Mucosa of rectum (tissue), 2 donors: ENCODE measurements around the gene NALCN.

Experiments
- H3K27ac ChIP-seq, 2 donors: one replicate each; pipeline ENCODE4 v1.7.0; 2013; ENCODE audit warnings: inconsistent platforms in 2 of 2, low read depth in 2 of 2, low read length in 2 of 2
- H3K27me3 ChIP-seq, 2 donors: one replicate each; pipeline ENCODE4 v1.7.0; 2013; ENCODE audit warnings: low read length in 2 of 2; ENCODE audit not compliant: control insufficient read depth in 2 of 2, insufficient read depth in 2 of 2
- H3K36me3 ChIP-seq, 2 donors: one replicate each; pipeline ENCODE4 v1.7.0; 2013; ENCODE audit warnings: low read length in 2 of 2; ENCODE audit not compliant: control insufficient read depth in 2 of 2, insufficient read depth in 2 of 2
- H3K4me1 ChIP-seq, 2 donors: one replicate each; pipeline ENCODE4 v1.7.0; 2013; ENCODE audit warnings: low read length in 2 of 2, mild to moderate bottlenecking in 1 of 2; ENCODE audit not compliant: control insufficient read depth in 2 of 2, insufficient read depth in 2 of 2
- H3K4me3 ChIP-seq, 2 donors: one replicate each; pipeline ENCODE4 v1.7.0; 2013; ENCODE audit warnings: low read length in 2 of 2
- H3K9ac ChIP-seq, 2 donors: one replicate each; pipeline ENCODE4 v1.7.0; 2013; ENCODE audit warnings: low read length in 2 of 2, low read depth in 1 of 2, mild to moderate bottlenecking in 1 of 2
- H3K9me3 ChIP-seq, 2 donors: one replicate each; pipeline ENCODE4 v1.7.0; 2013; ENCODE audit warnings: low read length in 2 of 2; ENCODE audit not compliant: control insufficient read depth in 2 of 2
- donor health status: healthy.
- donor health status: Normal muscosa, but diverticular disease.

The NALCN gene

DNA sequence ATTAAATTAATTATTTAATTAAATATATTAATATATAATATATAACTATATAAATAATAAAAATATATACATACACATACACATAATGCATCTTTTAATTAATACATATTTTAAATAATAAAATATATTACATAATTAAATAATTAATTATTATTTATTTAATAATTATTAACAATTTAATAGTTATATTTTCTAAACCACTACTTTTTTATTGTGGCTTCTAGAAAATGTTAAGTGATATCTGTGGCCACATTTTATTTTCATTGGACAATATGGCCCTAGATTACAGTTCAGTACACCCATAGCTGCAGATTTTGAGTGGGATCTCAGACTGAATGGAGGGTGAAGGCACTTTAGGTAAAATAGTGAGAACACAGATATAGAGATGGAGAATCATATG, 335.7 kb downstream of the NALCN start:
- Histone ChIP-seq H3K27me3 (no peaks in the 10 kb centered on the region), H3K9ac (no peak overlapping the region), H3K4me3 (no peak overlapping the region), H3K9me3 (no peaks in the 10 kb centered on the region), H3K4me1 (no peaks in the 10 kb centered on the region), H3K36me3 (no peaks in the 10 kb centered on the region), H3K27ac (no peak overlapping the region)

DNA sequence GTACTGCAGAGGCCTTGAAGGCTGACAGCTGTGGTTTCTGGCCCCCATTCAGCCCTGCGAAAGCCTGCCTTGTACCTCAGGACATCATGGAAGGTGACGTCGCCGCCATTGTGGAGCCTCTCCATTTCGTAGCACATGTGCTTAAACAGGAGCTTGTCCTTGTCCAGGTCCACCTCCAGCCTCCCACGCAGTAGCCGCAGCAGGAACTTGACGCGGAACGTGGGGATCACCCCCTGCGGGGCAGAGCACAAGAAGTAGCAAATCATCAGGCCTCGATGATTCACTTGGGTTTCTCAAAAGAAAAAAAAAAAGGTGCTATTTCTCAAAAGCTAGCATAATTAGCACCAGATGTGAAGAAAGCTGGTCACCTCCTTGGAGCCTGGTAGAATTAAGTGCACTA, 351.0 kb downstream of the NALCN start:
- Histone ChIP-seq H3K27me3 (no peaks in the 10 kb centered on the region), H3K4me3 (no peak overlapping the region), H3K36me3 (no peaks in the 10 kb centered on the region), H3K4me1 (no peaks in the 10 kb centered on the region), H3K9ac (no peak overlapping the region), H3K9me3 (no peaks in the 10 kb centered on the region), H3K27ac (no peak overlapping the region)

DNA sequence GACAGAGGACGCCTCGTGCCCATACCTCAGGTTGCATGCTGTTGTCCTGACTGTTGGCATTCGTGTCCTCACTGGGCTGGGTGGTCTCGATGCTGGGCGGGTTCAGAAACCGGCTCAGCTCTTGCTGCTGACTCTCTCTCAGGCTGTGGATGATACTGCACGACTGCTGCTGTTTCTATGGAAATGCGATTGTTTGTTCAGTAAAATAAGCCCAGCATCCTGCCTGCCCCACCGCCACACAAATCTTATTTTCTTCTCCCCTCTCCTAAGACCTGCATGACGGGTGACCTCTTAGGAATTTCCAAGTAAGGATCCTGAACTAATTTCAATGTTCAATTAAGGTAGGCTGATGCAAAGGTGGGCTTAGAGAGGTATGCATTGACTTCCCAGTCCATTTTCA, 356.5 kb downstream of the NALCN start:
- no peaks in the 10 kb centered on the region for H3K9me3 ChIP-seq
- no peaks in the 10 kb centered on the region for H3K36me3 ChIP-seq
- H3K4me3 ChIP-seq = no peak overlapping the region

DNA sequence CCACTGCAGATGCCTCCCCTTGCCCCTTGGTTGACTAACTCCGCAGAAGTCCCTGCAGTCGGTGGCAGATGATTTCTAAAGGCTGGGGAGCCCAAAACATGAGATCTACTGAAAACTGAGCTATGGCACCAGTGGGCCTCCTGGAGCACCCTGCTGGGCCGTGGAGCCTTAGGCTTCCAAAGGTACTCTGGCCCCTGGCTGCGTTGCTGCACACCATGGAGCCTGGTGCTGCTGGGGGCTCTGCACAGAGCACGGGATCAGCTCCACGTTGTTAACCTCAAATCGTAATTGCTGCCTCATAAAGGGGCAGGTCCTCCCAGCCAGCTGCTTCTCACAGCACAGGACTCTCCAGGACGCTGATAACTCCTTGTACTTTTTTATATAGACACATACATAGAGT, 357.5 kb downstream of the NALCN start:
- H3K4me1 ChIP-seq = no peaks in the 10 kb centered on the region
- H3K4me3 ChIP-seq = no peak overlapping the region
- H3K27me3 ChIP-seq = no peaks in the 10 kb centered on the region

More for the DNA sequence above, 356.5 kb downstream of the NALCN start:
- Histone ChIP-seq H3K9ac (no peak overlapping the region), H3K27me3 (no peaks in the 10 kb centered on the region), H3K4me1 (no peaks in the 10 kb centered on the region), H3K27ac (no peak overlapping the region)

DNA sequence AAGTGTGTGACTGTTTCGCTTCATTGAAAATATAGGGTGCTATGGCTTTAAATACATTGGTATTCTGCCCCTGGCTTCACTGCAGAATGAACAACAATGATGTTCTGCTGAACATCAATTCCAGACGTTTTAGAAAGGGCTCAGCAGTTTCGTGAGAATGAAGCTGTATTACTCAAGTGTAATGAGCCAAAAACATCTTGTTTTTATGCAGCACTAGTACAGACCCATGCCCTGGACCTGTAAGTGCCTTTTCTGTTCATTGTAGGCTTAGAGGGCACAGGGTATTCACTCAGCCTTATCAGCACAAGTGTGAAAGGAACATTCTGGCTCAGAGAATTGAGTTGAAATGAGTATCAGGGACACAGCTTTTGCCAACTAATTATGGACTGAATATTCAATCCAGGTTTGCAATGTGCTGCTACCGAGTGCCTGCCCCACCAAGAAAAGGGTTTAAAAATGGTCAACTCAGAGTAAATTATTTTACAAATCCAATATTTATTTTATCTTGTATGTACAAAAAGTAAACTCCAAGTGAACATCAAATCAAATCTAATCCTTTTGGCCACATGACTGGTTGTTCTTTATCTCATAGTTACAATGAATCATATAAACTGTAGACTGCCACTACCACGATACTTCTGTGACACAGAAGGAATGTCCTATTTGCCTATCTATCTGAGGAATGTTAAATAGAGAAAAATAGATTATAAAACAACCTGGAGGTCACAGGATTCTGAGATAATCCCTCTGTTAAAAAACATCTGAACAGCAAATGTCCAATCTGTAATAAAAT, 362.8 kb downstream of the NALCN start:
- Histone ChIP-seq H3K9ac (no peak overlapping the region), H3K4me3 (no peak overlapping the region), H3K9me3 (no peaks in the 10 kb centered on the region), H3K27me3 (no peaks in the 10 kb centered on the region), H3K4me1 (no peaks in the 10 kb centered on the region), H3K27ac (no peak overlapping the region), H3K36me3 (no peaks in the 10 kb centered on the region)

More for the DNA sequence above, 357.5 kb downstream of the NALCN start:
- H3K36me3 ChIP-seq = no peaks in the 10 kb centered on the region
- H3K27ac ChIP-seq = no peak overlapping the region
- H3K9ac ChIP-seq = no peak overlapping the region
- H3K9me3 ChIP-seq = no peaks in the 10 kb centered on the region

DNA sequence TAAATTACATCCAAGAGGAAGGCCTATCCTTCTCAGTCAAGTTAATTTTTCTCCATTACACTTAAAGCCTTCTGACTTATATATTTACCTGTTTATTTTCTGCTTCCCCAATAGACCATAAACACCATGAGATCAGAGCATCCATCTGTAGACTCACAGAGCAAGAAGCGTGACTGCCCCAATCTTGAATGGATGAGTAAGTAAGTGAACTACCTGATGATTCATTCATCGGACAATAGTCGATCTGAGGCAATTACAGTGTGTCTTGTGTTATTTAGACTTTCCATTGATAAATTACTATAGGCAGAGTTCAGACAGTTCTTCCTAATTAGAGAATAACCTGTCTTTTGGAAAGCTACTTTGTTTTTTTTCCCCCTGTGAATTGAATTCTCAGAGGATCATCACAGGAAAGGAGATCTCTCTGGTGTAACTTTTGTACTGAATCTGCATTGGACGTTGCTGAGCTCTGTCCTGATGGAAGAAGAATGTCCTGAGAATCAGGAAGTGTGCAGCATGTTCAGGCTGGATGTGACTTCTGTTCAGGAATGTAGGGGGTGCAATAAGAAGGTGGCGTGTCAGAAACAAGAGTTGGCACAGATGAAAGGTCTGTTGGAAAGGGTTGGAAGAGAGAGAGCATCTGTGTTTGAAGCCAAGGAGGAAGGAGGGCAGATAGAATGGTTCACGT, 367.0 kb downstream of the NALCN start:
- Histone ChIP-seq H3K4me1 (no peaks in the 10 kb centered on the region), H3K9me3 (no peaks in the 10 kb centered on the region), H3K9ac (no peak overlapping the region), H3K36me3 (no peaks in the 10 kb centered on the region), H3K27ac (no peak overlapping the region), H3K4me3 (no peak overlapping the region), H3K27me3 (no peaks in the 10 kb centered on the region)

DNA sequence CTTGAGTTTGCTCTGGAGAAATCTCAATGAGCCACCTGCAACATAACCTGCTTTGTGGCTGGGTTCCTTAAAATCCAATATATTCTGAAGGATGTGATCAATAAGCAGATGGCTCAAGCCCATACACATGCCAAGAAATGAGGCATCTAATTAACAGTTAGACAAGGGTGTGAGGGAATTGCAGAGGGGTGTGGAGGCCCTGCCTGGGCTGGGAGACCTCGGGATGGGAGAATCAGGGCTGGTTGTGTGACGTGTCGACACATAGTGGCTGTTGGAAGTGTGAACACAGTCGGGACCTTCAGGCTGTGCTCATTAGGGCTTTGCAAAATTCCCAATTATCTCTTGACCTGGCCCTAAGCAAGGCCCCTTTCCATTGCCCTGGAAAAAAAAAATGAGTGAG, 379.8 kb downstream of the NALCN start:
- Histone ChIP-seq H3K9me3 (no peaks in the 10 kb centered on the region), H3K4me3 (no peak overlapping the region), H3K27me3 (no peaks in the 10 kb centered on the region), H3K9ac (no peak overlapping the region), H3K4me1 (no peaks in the 10 kb centered on the region), H3K27ac (no peak overlapping the region), H3K36me3 (no peaks in the 10 kb centered on the region)

DNA sequence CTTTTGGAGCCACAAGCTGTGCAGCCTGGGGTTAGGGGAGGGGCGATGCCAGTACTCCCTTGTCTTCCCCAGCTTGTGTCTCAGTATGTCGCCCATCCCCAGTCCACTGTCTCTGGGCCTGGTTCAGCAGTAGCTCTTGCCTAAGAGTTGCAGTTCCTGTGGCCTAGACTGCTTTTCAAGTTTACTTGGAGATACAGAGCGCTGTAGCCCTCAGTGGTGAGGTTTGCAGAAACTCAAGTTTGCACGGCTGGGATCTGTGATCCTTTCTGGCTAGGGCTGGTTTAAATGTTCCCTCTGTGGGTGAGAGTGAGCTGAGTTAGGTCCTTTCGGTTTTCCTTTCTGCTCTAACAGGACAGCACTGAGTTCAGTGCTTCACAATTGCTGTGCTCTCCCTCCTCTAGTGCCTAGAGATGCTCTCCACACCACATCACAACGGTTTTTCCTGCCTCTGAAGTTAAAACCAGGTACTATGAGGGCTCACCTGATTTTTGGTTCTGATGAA, 381.1 kb downstream of the NALCN start:
- Histone ChIP-seq H3K27me3 (no peaks in the 10 kb centered on the region), H3K27ac (no peak overlapping the region), H3K9ac (no peak overlapping the region), H3K4me1 (no peaks in the 10 kb centered on the region), H3K36me3 (no peaks in the 10 kb centered on the region), H3K4me3 (no peak overlapping the region), H3K9me3 (no peaks in the 10 kb centered on the region)

DNA sequence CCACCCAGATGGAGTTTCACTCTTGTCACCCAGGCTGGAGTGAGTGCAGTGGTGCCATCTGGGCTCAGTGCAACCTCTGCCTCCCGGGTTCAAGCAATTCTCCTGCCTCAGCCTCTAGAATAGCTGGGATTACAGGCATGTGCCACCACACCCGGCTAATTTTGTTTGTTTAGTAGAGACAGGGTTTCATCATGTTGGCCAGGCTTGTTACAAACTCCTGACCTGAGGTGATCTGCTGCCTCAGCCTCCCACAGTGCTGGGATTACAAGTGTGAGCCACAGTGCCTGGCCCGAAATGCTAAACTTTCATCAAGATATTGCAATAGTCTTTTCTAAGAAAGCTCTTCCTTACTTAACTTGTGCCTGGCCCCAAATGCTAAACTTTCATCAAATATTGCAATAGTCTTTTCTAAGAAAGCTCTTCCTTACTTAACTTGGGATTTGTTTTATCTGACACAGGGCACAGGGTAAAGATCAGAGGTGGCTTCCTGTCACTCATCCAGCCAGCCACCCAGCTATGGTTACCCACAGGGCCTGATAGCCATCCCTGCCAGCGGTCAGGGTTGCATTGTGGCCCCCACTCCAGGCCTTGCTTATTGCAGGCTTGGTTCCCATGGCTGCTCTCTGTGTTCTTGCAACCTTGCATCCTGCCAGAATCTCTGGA, 389.4 kb downstream of the NALCN start:
- Histone ChIP-seq H3K4me1 (no peaks in the 10 kb centered on the region), H3K9ac (no peak overlapping the region), H3K27ac (no peak overlapping the region), H3K36me3 (no peaks in the 10 kb centered on the region), H3K27me3 (no peaks in the 10 kb centered on the region), H3K4me3 (no peak overlapping the region), H3K9me3 (no peaks in the 10 kb centered on the region)

DNA sequence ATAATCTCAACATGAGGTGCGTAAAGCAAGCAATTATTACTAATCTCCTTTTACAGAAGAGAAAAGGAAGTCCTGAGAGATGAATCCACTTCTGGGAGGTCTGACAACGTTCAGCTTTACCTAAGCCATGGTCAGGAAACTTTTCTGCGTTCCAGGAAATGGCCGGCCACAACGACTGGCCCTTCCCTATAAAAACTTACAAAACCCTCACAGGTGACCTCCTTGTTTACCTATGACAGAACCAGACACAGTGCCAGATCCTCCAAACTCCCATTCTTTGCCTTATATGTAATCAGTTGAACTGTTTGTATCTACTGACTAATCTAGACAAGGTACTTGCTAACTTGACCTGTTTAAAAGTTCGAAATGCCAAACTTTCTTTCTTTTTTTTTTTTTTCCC, 390.0 kb downstream of the NALCN start:
- H3K9me3 ChIP-seq = no peaks in the 10 kb centered on the region
- no peaks in the 10 kb centered on the region for H3K36me3 ChIP-seq
- no peak overlapping the region for H3K27ac ChIP-seq
- no peaks in the 10 kb centered on the region for H3K27me3 ChIP-seq
- no peak overlapping the region for H3K4me3 ChIP-seq
- no peak overlapping the region for H3K9ac ChIP-seq
- no peaks in the 10 kb centered on the region for H3K4me1 ChIP-seq
